Measurements from ENCODE around the gene CEP250.

DNA sequence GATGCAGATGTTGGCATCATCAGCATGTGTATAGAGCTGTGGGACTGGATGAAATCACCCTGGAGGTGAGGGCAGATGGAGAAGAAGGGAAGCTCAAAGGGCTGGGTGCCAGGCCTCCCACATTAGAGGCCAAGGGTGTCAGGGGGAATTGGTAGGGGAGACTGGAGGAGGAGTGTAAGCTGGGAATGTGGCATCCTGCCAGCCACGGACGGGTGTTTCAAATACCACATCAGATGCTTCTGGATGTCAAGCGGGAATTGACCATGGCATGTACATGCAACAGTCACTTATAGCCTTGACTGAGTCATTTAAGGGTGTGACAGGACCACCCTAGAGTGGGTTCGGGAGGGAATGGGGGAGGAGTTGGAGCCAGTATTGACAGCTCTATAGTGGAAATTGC is 96.1 kb downstream of the CEP250 start:
- TF ChIP-seq, protein P1, sequence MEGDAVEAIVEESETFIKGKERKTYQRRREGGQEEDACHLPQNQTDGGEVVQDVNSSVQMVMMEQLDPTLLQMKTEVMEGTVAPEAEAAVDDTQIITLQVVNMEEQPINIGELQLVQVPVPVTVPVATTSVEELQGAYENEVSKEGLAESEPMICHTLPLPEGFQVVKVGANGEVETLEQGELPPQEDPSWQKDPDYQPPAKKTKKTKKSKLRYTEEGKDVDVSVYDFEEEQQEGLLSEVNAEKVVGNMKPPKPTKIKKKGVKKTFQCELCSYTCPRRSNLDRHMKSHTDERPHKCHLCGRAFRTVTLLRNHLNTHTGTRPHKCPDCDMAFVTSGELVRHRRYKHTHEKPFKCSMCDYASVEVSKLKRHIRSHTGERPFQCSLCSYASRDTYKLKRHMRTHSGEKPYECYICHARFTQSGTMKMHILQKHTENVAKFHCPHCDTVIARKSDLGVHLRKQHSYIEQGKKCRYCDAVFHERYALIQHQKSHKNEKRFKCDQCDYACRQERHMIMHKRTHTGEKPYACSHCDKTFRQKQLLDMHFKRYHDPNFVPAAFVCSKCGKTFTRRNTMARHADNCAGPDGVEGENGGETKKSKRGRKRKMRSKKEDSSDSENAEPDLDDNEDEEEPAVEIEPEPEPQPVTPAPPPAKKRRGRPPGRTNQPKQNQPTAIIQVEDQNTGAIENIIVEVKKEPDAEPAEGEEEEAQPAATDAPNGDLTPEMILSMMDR (conservative IDR thresholded peaks at IDR 0.05; ENCODE audit: low read length) = no peak
- no peak for TF ChIP-seq EZH2phosphoT487 (IDR thresholded peaks at IDR 0.05; ENCODE audit: borderline replicate concordance)

Data from Loucy (cell line).